ENCODE measurements around the gene HLX.

Gene HLX

GRCh38 chr1:220892997-220893700, 13.9 kb downstream of the HLX start:
- ATAC-seq (ENCODE audit: low read depth) (no peak), DNase-seq (ENCODE audit: low spot score) (no peak)
- Histone ChIP-seq H3K4me1 (ENCODE audit: insufficient read depth, poor library complexity, severe bottlenecking) (no peaks in the 10 kb centered on the region), H3K27me3 (ENCODE audit: insufficient read depth, poor library complexity, severe bottlenecking) (peaks cover 66% of the 10 kb centered on the region), H3K4me3 (ENCODE audit: severe bottlenecking) (no peak overlapping the region), H3K36me3 (ENCODE audit: low read depth) (no peaks in the 10 kb centered on the region), H3K9me3 (ENCODE audit: severe bottlenecking) (no peaks in the 10 kb centered on the region), H3K27ac (ENCODE audit: poor library complexity, severe bottlenecking) (no peak overlapping the region)
- no peak for TF ChIP-seq CTCF (IDR thresholded peaks at IDR 0.05; ENCODE audit: poor library complexity, severe bottlenecking)

- Histone ChIP-seq H3K4me1 (ENCODE audit: insufficient read depth, poor library complexity, severe bottlenecking) (no peaks in the 10 kb centered on the region), H3K4me3 (ENCODE audit: severe bottlenecking) (no peak overlapping the region), H3K27me3 (ENCODE audit: insufficient read depth, poor library complexity, severe bottlenecking) (peaks cover 61% of the 10 kb centered on the region), H3K27ac (ENCODE audit: poor library complexity, severe bottlenecking) (no peak overlapping the region), H3K36me3 (ENCODE audit: low read depth) (no peaks in the 10 kb centered on the region), H3K9me3 (ENCODE audit: severe bottlenecking) (no peaks in the 10 kb centered on the region)
- DNase-seq (ENCODE audit: low spot score): no peak
- no peak for ATAC-seq (ENCODE audit: low read depth)
- no peak for TF ChIP-seq CTCF (IDR thresholded peaks at IDR 0.05; ENCODE audit: poor library complexity, severe bottlenecking)
Measured at GRCh38 chr1:220893701-220894024, 14.4 kb downstream of the HLX start.

GRCh38 chr1:220894025-220894923, 15.0 kb downstream of the HLX start:
- DNase-seq (ENCODE audit: low spot score): no peak
- H3K36me3 ChIP-seq (ENCODE audit: low read depth): no peaks in the 10 kb centered on the region
- H3K27ac ChIP-seq (ENCODE audit: poor library complexity, severe bottlenecking): no peak overlapping the region
- no peak for ATAC-seq (ENCODE audit: low read depth)
- no peak overlapping the region for H3K4me3 ChIP-seq (ENCODE audit: severe bottlenecking)
- no peak for TF ChIP-seq CTCF (IDR thresholded peaks at IDR 0.05; ENCODE audit: poor library complexity, severe bottlenecking)
- no peaks in the 10 kb centered on the region for H3K4me1 ChIP-seq (ENCODE audit: insufficient read depth, poor library complexity, severe bottlenecking)
- peaks cover 55% of the 10 kb centered on the region for H3K27me3 ChIP-seq (ENCODE audit: insufficient read depth, poor library complexity, severe bottlenecking)
- H3K9me3 ChIP-seq (ENCODE audit: severe bottlenecking): no peaks in the 10 kb centered on the region

GRCh38 chr1:220894924-220895256, 15.6 kb downstream of the HLX start:
- Histone ChIP-seq H3K9me3 (ENCODE audit: severe bottlenecking) (no peaks in the 10 kb centered on the region), H3K36me3 (ENCODE audit: low read depth) (no peaks in the 10 kb centered on the region), H3K4me3 (ENCODE audit: severe bottlenecking) (no peak overlapping the region), H3K4me1 (ENCODE audit: insufficient read depth, poor library complexity, severe bottlenecking) (no peaks in the 10 kb centered on the region), H3K27ac (ENCODE audit: poor library complexity, severe bottlenecking) (no peak overlapping the region), H3K27me3 (ENCODE audit: insufficient read depth, poor library complexity, severe bottlenecking) (peaks cover 51% of the 10 kb centered on the region)
- no peak for DNase-seq (ENCODE audit: low spot score)
- TF ChIP-seq CTCF (IDR thresholded peaks at IDR 0.05; ENCODE audit: poor library complexity, severe bottlenecking): no peak
- ATAC-seq (ENCODE audit: low read depth): no peak
